A549 treated with ZK216348 at 1 μM for 4 hours (cell line): ENCODE data around the gene WDR26. TPM values are rescaled to one million over a fixed set of nuclear protein-coding genes. Genes with fewer than 3 reads are reported as not detected.

Experiments
- total RNA-seq: library from RNA; stranded (reverse); fragments of 200-300 nt; extraction: Qiagen RNA extraction; gene quantifications from 5 replicates; pipeline ENCODE4 v1.2.3, GENCODE V29; 2022; ENCODE audit warnings: low read depth

WDR26 gene
- total RNA-seq: 29.7 to 38.9 TPM (median 38.7 TPM) in 5 replicates

DNA sequence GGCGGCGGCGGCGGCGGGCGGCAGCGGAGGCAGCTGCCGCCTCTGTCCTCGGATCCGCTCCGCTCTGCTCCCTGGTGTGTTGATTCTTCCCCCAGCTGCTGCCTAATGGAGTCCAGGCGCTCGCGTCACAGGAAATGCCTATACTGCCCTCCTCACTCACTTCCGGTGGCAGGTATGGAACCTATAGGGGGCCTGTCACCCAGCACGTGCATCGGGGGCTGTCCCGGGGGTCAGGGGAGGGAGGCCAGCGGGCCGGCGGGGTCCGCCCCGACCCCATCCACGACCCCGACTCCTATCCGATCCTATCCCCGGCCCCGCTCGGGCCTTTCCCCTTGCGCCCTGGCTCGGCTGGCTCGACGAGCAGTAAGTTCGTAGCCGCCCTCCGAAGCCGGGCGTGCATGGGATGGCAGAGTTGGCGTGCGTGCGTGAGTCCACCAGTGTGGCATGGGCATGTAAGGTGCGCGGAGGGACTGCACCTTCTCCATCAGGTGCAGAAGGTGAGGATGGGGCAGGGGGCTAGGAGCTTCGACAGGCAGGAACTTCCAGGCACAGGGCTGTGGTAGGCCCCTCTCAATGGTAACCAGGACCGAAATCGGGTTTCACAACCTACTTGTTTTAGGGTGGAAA is at the start of gene WDR26:
Gene WDR26, minus strand, starts transcription at position 107 of the 627 bp plus-strand sequence.

DNA sequence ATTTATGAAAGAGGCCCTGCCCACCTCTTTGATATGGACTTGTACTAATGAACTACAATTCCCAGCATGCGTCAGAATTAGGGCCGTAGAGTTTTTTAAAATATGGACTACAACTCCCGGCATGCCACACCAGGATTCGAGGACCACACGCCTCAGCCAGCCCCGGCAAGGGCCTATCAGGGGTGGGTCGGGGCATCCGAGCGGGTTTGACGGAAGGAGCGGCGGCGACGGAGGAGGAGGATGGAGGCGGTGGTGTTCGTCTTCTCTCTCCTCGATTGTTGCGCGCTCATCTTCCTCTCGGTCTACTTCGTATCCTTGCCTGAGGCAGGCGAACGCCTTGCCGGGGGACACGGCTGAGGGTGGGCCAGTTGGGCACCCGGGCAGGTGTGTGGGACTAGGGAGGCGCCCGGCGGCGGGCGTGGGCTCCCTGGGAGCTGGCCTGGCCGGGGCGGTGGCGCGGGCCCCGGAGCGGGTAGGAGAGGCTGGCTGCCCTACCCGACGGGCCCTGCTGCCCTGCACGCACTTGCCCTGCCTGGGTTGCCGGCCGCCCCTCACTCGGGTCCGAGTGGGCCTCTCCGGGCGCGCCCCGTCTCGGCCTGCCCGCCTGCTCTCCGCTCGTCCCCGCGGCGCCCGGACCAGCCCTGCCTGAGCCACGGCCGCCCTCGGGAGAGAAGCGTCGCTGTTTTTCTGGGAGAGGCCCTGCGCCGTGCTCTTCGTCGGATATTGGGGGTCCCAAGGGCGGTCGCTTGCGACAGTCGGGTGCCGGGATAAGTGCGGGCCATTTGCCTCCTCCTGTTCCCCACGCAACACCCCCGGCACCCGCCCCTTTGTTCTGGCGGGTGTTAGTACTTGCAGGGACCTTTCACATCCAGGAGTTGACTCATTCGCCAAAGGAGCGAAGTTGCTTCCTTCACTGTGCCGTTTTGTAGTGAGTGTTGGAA is 77.6 kb downstream of the WDR26 start, which contains the start of gene CNIH4:
Gene CNIH4, plus strand, starts transcription at position 195 of the 941 bp plus-strand sequence. Its CDS starts 46 bp downstream, at position 241.

Other genes with a start within 250 kb of the WDR26 start
- 19.4 to 26.5 TPM (median 20.6 TPM) in 5 replicates for gene NVL, start 104.6 kb downstream of the WDR26 start, total RNA-seq
- gene CNIH4, start 77.9 kb downstream of the WDR26 start, total RNA-seq: 74.8 to 118 TPM (median 111 TPM) in 5 replicates
- 0.31 to 0.72 TPM (median 0.68 TPM) in 5 replicates for gene CNIH3, start 181.5 kb upstream of the WDR26 start, total RNA-seq